Measurements from ENCODE around the gene PAPPA2.

The PAPPA2 gene

GRCh38 chr1:176717066-176717750, 254.2 kb downstream of the PAPPA2 start:
- TF ChIP-seq, protein P1, sequence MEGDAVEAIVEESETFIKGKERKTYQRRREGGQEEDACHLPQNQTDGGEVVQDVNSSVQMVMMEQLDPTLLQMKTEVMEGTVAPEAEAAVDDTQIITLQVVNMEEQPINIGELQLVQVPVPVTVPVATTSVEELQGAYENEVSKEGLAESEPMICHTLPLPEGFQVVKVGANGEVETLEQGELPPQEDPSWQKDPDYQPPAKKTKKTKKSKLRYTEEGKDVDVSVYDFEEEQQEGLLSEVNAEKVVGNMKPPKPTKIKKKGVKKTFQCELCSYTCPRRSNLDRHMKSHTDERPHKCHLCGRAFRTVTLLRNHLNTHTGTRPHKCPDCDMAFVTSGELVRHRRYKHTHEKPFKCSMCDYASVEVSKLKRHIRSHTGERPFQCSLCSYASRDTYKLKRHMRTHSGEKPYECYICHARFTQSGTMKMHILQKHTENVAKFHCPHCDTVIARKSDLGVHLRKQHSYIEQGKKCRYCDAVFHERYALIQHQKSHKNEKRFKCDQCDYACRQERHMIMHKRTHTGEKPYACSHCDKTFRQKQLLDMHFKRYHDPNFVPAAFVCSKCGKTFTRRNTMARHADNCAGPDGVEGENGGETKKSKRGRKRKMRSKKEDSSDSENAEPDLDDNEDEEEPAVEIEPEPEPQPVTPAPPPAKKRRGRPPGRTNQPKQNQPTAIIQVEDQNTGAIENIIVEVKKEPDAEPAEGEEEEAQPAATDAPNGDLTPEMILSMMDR (IDR thresholded peaks at IDR 0.05; ENCODE audit: low read depth, low read length, missing control alignments) = no peak
- H3K4me3 ChIP-seq (replicated peaks; ENCODE audit: low read depth, low read length) = no peak overlapping the region
- no peak for DNase-seq (ENCODE audit: extremely low read depth, low read depth)

DNA sequence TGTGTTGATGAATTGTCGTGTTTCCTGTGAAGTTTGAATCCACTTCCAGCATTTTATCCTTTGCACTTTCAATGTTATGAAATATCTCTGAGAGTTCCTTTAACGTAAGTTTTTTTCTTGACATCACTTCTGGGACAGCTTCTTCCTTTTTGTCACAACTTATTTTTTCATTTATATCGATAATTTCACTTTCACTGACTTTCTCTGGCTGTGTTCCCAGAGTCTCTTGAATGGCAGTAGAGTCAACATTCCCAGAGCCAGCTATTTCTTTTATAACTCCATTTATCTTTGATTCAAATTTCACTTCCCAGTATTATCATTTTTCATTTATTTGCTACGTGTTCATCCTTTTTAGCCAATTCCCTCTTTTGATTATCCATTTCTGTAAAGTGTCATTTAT, 256.5 kb downstream of the PAPPA2 start:
- TF ChIP-seq, protein P1 (IDR thresholded peaks at IDR 0.05; ENCODE audit: low read depth, low read length, missing control alignments) = no peak
- DNase-seq (ENCODE audit: extremely low read depth, low read depth) = no peak
- H3K4me3 ChIP-seq (replicated peaks; ENCODE audit: low read depth, low read length) = no peak overlapping the region

DNA sequence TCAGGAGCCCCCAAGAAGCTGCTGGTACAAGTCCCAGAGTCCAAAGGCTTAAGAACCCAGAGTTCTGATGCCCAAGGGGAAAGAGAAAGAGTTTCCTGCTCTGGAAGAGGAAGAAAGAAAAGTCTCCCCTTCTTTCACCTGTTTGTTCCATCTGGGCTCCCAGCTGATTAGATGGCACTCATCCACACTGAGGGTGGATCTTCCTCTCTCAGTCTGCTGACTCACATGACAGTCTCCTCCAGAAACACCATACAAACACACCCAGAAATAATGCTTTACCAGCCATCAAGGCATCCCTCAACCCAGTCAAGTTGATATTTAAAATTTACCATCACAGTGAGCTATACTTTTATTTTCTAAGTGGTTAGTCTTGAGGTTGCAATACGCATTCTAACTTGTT, 257.9 kb downstream of the PAPPA2 start:
- DNase-seq (ENCODE audit: extremely low read depth, low read depth) = no peak
- TF ChIP-seq, protein P1 (IDR thresholded peaks at IDR 0.05; ENCODE audit: low read depth, low read length, missing control alignments) = no peak
- no peak overlapping the region for H3K4me3 ChIP-seq (replicated peaks; ENCODE audit: low read depth, low read length)

DNA sequence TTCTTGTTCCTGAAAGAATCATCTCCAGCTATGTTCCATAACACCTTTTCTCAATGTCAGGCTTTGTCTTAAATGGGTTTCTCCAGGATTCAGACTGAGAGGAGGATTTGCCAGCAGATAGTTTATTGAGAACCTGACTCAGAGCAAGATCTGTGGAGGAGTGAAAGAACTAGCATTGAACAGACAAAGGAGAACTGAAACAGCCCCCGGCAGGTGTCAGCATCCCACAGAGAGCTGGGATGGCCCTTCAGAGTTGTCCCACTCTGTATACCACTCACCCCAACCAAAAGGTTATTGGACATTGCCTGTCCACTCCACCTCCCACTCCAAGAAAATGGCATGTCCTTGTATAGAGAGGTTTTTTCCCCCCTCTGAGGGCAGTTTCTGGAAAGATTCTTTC, 270.7 kb downstream of the PAPPA2 start:
- H3K4me3 ChIP-seq (replicated peaks; ENCODE audit: low read depth, low read length) = no peak overlapping the region
- DNase-seq (ENCODE audit: extremely low read depth, low read depth) = no peak
- TF ChIP-seq, protein P1 (IDR thresholded peaks at IDR 0.05; ENCODE audit: low read depth, low read length, missing control alignments) = no peak

- TF ChIP-seq, protein P1 (IDR thresholded peaks at IDR 0.05; ENCODE audit: low read depth, low read length, missing control alignments) = no peak
- no peak for DNase-seq (ENCODE audit: extremely low read depth, low read depth)
- no peak overlapping the region for H3K4me3 ChIP-seq (replicated peaks; ENCODE audit: low read depth, low read length)
These were observed 272.2 kb downstream of the PAPPA2 start for GRCh38 chr1:176735201-176735600.

DNA sequence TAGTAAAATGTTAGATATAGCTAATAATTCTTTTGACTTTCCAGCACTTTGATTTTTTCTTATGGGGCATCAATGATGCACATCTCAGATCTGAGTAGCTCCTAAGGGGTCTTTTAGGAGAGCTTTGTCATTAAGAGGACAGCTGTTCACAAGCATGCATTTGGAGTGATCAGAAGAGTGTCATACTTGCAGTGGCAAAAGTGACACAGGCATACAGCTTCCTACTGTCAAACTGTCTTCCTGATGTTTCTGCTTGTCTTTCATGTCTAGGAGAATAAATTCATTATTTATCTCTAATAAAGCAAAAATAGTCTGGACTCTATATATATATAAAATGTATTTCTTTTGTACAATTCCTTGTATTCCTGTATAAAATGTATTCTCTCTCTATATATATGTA, 273.0 kb downstream of the PAPPA2 start:
- H3K4me3 ChIP-seq (replicated peaks; ENCODE audit: low read depth, low read length) = no peak overlapping the region
- TF ChIP-seq, protein P1 (IDR thresholded peaks at IDR 0.05; ENCODE audit: low read depth, low read length, missing control alignments) = no peak
- DNase-seq (ENCODE audit: extremely low read depth, low read depth) = no peak

- DNase-seq (ENCODE audit: extremely low read depth, low read depth) = no peak
- no peak overlapping the region for H3K4me3 ChIP-seq (replicated peaks; ENCODE audit: low read depth, low read length)
- TF ChIP-seq, protein P1 (IDR thresholded peaks at IDR 0.05; ENCODE audit: low read depth, low read length, missing control alignments) = no peak
These were observed 278.2 kb downstream of the PAPPA2 start for GRCh38 chr1:176741181-176741580.

Measured in HFF-Myc (cell line).